WTC11 (cell line): Measurements from ENCODE around the gene PCNX4. TPM values are rescaled to one million over a fixed set of nuclear protein-coding genes. Genes with fewer than 3 reads are reported as not detected.

Experiments
- ATAC-seq: fragments of 200-7000 bp; cut with Tn5 transposase; 2 replicates; pipeline ENCODE4 v1.10.0; 2021; ENCODE audit warnings: mild to moderate bottlenecking, moderate library complexity
- CTCF ChIA-PET: fragments of 300-600 bp; sonication (Branson Sonifier 250); formaldehyde crosslinking; loops from one replicate; lab custom pipeline; 2021; ENCODE audit warnings: antibody characterized with exemption; lab: Charles Lee
- POLR2A ChIA-PET: fragments of 350-600 bp; sonication (Branson Sonifier 250); formaldehyde crosslinking; loops from one replicate; lab custom pipeline; 2021; ENCODE audit warnings: antibody characterized with exemption; lab: Charles Lee
- DNase-seq: peaks from one replicate; pipeline ENCODE4 v3.0.0; 2021; ENCODE audit warnings: low spot score
- H3K27ac Mint-ChIP-seq: 2 replicates; pipeline ENCODE4 v1.8.0; 2021; ENCODE audit warnings: mixed read lengths
- H3K27me3 Mint-ChIP-seq: 2 replicates; pipeline ENCODE4 v1.8.0; 2021; ENCODE audit warnings: low read depth, mild to moderate bottlenecking, moderate library complexity, mixed read lengths
- H3K36me3 Mint-ChIP-seq: 2 replicates; pipeline ENCODE4 v1.8.0; 2021; ENCODE audit warnings: mixed read lengths
- H3K4me1 Mint-ChIP-seq: 2 replicates; pipeline ENCODE4 v1.8.0; 2022; ENCODE audit warnings: mixed read lengths
- H3K4me3 Mint-ChIP-seq: 2 replicates; pipeline ENCODE4 v1.8.0; 2021; ENCODE audit warnings: mild to moderate bottlenecking, moderate library complexity, mixed read lengths
- H3K9me3 Mint-ChIP-seq: 2 replicates; pipeline ENCODE4 v1.8.0; 2021; ENCODE audit warnings: mixed read lengths
- ATF1 ChIP-seq: sonication (generic); formaldehyde crosslinking; IDR thresholded peaks from 2 replicates; pipeline ENCODE4 v1.8.1; 2023; ENCODE audit warnings: mild to moderate bottlenecking, moderate library complexity, missing genetic modification reagents
- ESRRA ChIP-seq: sonication (generic); formaldehyde crosslinking; IDR thresholded peaks from 2 replicates; pipeline ENCODE4 v1.8.1; 2022; ENCODE audit warnings: mild to moderate bottlenecking, missing genetic modification reagents, borderline replicate concordance
- HMGXB4 ChIP-seq: sonication (generic); formaldehyde crosslinking; IDR thresholded peaks from 2 replicates; pipeline ENCODE4 v1.8.1; 2023; ENCODE audit warnings: mild to moderate bottlenecking, moderate library complexity, missing genetic modification reagents
- IRF2 ChIP-seq: sonication (generic); formaldehyde crosslinking; IDR thresholded peaks from 2 replicates; pipeline ENCODE4 v1.8.0; 2022; ENCODE audit warnings: low read depth, missing genetic modification reagents, borderline replicate concordance
- JUN ChIP-seq: sonication (generic); formaldehyde crosslinking; IDR thresholded peaks from 2 replicates; pipeline ENCODE4 v1.8.0; 2023; ENCODE audit warnings: mild to moderate bottlenecking, missing genetic modification reagents
- NFATC4 ChIP-seq: fragments of 250-450 bp; sonication (Bioruptor Pico); IDR thresholded peaks from 2 replicates; pipeline ENCODE4 v1.9.0; 2021; ENCODE audit warnings: mild to moderate bottlenecking
- NR1H2 ChIP-seq: sonication (generic); formaldehyde crosslinking; IDR thresholded peaks from 2 replicates; pipeline ENCODE4 v1.9.0; 2021; ENCODE audit warnings: mild to moderate bottlenecking, moderate library complexity, missing genetic modification reagents
- NR2C2 ChIP-seq: sonication (generic); formaldehyde crosslinking; IDR thresholded peaks from 2 replicates; pipeline ENCODE4 v1.8.0; 2022; ENCODE audit warnings: mild to moderate bottlenecking, missing genetic modification reagents
- NR3C1 ChIP-seq: sonication (generic); formaldehyde crosslinking; conservative IDR thresholded peaks from 2 replicates; pipeline ENCODE4 v1.8.1; 2023; ENCODE audit warnings: low read depth, mild to moderate bottlenecking, missing genetic modification reagents
- PREB ChIP-seq: sonication (generic); formaldehyde crosslinking; IDR thresholded peaks from 2 replicates; pipeline ENCODE4 v1.8.1; 2022; ENCODE audit warnings: mild to moderate bottlenecking, missing genetic modification reagents, moderate library complexity, borderline replicate concordance
- PRRX2 ChIP-seq: fragments of 250-450 bp; sonication (Bioruptor Pico); IDR thresholded peaks from 2 replicates; pipeline ENCODE4 v1.8.0; 2021; ENCODE audit warnings: mild to moderate bottlenecking
- RORB ChIP-seq: fragments of 250-450 bp; sonication (Bioruptor Pico); IDR thresholded peaks from 2 replicates; pipeline ENCODE4 v1.9.0; 2021; ENCODE audit warnings: mild to moderate bottlenecking
- SP1 ChIP-seq: sonication (generic); formaldehyde crosslinking; conservative IDR thresholded peaks from 2 replicates; pipeline ENCODE4 v1.8.1; 2022; ENCODE audit warnings: missing genetic modification reagents
- TEAD1 ChIP-seq: sonication (generic); formaldehyde crosslinking; IDR thresholded peaks from 2 replicates; pipeline ENCODE4 v1.8.0; 2022; ENCODE audit warnings: mild to moderate bottlenecking, missing genetic modification reagents
- ZBTB43 ChIP-seq: sonication (generic); formaldehyde crosslinking; IDR thresholded peaks from 2 replicates; pipeline ENCODE4 v1.8.1; 2023; ENCODE audit warnings: mild to moderate bottlenecking, missing genetic modification reagents
- ZNF121 ChIP-seq: sonication (generic); formaldehyde crosslinking; IDR thresholded peaks from 2 replicates; pipeline ENCODE4 v1.8.0; 2023; ENCODE audit warnings: missing genetic modification reagents
- ZNF232 ChIP-seq: sonication (generic); formaldehyde crosslinking; IDR thresholded peaks from 2 replicates; pipeline ENCODE4 v1.8.0; 2022; ENCODE audit warnings: mild to moderate bottlenecking, missing genetic modification reagents
- ZNF423 ChIP-seq: fragments of 250-450 bp; sonication (Bioruptor Pico); IDR thresholded peaks from 2 replicates; pipeline ENCODE4 v2.1.2; 2022; ENCODE audit warnings: mild to moderate bottlenecking, moderate library complexity
- total RNA-seq: library from RNA; stranded (reverse); gene quantifications from 3 replicates; pipeline ENCODE4 v1.2.3, GENCODE V29; 2021
- TF ChIP-seq, protein P1 (sequence below): sonication (generic); formaldehyde crosslinking; IDR thresholded peaks from 2 replicates; pipeline ENCODE4 v1.8.1; 2022; ENCODE audit warnings: low read depth, mild to moderate bottlenecking, moderate library complexity, missing genetic modification reagents, borderline replicate concordance
- TF ChIP-seq, protein P2 (sequence below): sonication (generic); formaldehyde crosslinking; IDR thresholded peaks from 2 replicates; pipeline ENCODE4 v1.8.0; 2023; ENCODE audit warnings: missing genetic modification reagents, mild to moderate bottlenecking, borderline replicate concordance

The PCNX4 gene
- total RNA-seq, 1 experiment from 2014 or later = 31.7 TPM

- ATAC-seq = no peak
- POLR2A ChIA-PET = no interaction called here
- DNase-seq = no peak
- Mint-ChIP-seq H3K4me3 (no peak overlapping the region), H3K27me3 (no peaks in the 10 kb centered on the region)
- TF ChIP-seq ZNF232 (CRISPR knock-in tag) = no peak
- TF ChIP-seq, all 79 proteins: peak for 0
- H3K27ac Mint-ChIP-seq = no peak overlapping the region
- no peaks in the 10 kb centered on the region for H3K9me3 Mint-ChIP-seq
- peaks cover 14% of the 10 kb centered on the region for H3K4me1 Mint-ChIP-seq
- CTCF ChIA-PET = interaction anchor here (0.6 to 0.8 kb wide), 2 partner anchors 26 to 132 kb away, joined by 3 to 4 read pairs; no protein-coding TSS in a partner anchor
- H3K36me3 Mint-ChIP-seq = no peaks in the 10 kb centered on the region
Observed at GRCh38 chr14:60188115-60188514, 96.4 kb downstream of the PCNX4 start.

DNA sequence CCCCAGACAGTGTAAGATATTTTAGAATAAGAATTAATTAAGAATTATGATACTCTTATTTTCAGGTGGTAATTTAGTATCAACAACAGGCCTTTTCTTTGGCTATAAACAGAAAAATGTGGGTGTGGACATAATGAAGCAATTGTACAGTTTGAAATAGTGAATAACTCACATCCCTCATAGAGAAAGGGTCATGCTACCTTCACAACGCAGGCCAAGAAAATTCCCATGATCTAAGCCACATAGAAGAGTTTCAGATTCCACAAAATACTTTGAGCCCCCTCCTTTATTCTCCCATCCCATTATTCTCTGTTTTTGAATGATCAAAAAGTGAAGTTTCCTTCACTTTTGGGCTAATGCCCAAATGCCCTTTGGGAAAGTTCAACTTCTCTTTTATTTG, 97.0 kb downstream of the PCNX4 start:
- Mint-ChIP-seq H3K27ac (no peak overlapping the region), H3K9me3 (no peaks in the 10 kb centered on the region), H3K36me3 (no peaks in the 10 kb centered on the region), H3K4me1 (peaks cover 13% of the 10 kb centered on the region), H3K4me3 (no peak overlapping the region), H3K27me3 (no peaks in the 10 kb centered on the region)
- ATAC-seq (no peak), DNase-seq (no peak)
- TF ChIP-seq PRRX2 (CRISPR knock-in tag) = no peak
- no peak for TF ChIP-seq NR1H2
- no peak for TF ChIP-seq PREB (CRISPR knock-in tag)
- ChIA-PET POLR2A (no interaction called here), CTCF (interaction anchor here (1.0 kb wide), 1 partner anchor 143 kb away, joined by 3 read pairs; no protein-coding TSS in a partner anchor)

DNA sequence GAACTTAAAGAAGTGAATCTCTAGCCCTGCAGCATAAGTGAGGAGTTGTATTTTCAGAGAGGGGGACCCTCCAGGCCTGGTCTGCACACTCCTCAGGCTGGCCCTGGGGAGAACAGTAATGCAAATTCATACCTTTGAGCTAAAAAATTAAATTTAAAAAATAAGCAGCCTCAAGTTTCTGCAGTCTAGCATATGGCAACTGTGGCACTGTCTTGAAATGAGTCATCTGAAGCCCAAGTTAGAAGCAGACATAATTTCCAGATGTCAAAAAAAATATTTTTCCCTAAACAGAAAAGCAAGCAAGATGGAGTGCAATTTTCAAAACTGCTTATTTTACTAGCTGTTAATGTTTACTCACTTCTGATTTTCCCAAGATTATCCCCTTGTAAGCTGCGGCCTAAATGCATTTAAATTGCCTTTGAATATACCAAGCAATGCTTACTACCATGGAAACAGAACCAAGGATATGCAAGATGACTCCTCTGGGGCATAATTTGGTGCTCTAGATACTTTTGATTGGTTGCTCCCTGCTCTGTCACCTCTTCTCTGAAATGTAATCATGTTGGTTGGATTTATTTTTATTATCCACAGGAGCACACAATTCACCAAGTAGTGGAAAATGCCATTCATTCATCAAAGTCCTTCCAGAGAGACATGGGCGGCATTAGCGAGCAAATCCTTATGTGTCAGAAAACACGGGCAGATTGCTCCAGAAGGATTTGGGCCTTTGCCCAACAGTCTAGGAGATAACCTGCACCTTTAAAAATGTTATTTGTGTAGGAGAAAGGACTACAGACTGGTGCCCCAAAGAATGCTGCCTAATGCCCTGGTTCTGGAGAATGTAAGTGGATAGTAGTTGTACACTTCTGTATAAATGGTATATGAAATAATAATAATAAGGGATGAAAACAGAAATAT, 98.5 kb downstream of the PCNX4 start:
- H3K27ac Mint-ChIP-seq = no peak overlapping the region
- CTCF ChIA-PET = interaction anchor here (1.0 kb wide), 1 partner anchor 141 kb away, joined by 3 read pairs; no protein-coding TSS in a partner anchor
- no peaks in the 10 kb centered on the region for H3K27me3 Mint-ChIP-seq
- no peak overlapping the region for H3K4me3 Mint-ChIP-seq
- peaks cover 6% of the 10 kb centered on the region for H3K4me1 Mint-ChIP-seq
- POLR2A ChIA-PET = no interaction called here
- H3K9me3 Mint-ChIP-seq = no peaks in the 10 kb centered on the region
- no peak for ATAC-seq
- TF ChIP-seq, protein P1, sequence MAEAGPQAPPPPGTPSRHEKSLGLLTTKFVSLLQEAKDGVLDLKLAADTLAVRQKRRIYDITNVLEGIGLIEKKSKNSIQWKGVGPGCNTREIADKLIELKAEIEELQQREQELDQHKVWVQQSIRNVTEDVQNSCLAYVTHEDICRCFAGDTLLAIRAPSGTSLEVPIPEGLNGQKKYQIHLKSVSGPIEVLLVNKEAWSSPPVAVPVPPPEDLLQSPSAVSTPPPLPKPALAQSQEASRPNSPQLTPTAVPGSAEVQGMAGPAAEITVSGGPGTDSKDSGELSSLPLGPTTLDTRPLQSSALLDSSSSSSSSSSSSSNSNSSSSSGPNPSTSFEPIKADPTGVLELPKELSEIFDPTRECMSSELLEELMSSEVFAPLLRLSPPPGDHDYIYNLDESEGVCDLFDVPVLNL (CRISPR knock-in tag) = no peak
- TF ChIP-seq PRRX2 (CRISPR knock-in tag) (no peak), NR3C1 (CRISPR knock-in tag) (no peak), NFATC4 (CRISPR knock-in tag) (no peak), HMGXB4 (CRISPR knock-in tag) (no peak), TEAD1 (CRISPR knock-in tag) (no peak), SP1 (CRISPR knock-in tag) (no peak), ZNF121 (CRISPR knock-in tag) (no peak), ZNF423 (CRISPR knock-in tag) (no peak), RORB (no peak), ESRRA (CRISPR knock-in tag) (no peak), JUN (CRISPR knock-in tag) (no peak), IRF2 (CRISPR knock-in tag) (no peak), ATF1 (CRISPR knock-in tag) (no peak), ZBTB43 (CRISPR knock-in tag) (no peak), NR2C2 (no peak)
- TF ChIP-seq, protein P2, sequence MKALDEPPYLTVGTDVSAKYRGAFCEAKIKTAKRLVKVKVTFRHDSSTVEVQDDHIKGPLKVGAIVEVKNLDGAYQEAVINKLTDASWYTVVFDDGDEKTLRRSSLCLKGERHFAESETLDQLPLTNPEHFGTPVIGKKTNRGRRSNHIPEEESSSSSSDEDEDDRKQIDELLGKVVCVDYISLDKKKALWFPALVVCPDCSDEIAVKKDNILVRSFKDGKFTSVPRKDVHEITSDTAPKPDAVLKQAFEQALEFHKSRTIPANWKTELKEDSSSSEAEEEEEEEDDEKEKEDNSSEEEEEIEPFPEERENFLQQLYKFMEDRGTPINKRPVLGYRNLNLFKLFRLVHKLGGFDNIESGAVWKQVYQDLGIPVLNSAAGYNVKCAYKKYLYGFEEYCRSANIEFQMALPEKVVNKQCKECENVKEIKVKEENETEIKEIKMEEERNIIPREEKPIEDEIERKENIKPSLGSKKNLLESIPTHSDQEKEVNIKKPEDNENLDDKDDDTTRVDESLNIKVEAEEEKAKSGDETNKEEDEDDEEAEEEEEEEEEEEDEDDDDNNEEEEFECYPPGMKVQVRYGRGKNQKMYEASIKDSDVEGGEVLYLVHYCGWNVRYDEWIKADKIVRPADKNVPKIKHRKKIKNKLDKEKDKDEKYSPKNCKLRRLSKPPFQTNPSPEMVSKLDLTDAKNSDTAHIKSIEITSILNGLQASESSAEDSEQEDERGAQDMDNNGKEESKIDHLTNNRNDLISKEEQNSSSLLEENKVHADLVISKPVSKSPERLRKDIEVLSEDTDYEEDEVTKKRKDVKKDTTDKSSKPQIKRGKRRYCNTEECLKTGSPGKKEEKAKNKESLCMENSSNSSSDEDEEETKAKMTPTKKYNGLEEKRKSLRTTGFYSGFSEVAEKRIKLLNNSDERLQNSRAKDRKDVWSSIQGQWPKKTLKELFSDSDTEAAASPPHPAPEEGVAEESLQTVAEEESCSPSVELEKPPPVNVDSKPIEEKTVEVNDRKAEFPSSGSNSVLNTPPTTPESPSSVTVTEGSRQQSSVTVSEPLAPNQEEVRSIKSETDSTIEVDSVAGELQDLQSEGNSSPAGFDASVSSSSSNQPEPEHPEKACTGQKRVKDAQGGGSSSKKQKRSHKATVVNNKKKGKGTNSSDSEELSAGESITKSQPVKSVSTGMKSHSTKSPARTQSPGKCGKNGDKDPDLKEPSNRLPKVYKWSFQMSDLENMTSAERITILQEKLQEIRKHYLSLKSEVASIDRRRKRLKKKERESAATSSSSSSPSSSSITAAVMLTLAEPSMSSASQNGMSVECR (CRISPR knock-in tag) = no peak
- TF ChIP-seq, all 79 proteins: peak for 0
- H3K36me3 Mint-ChIP-seq = no peaks in the 10 kb centered on the region
- no peak for DNase-seq
